Mucosa of descending colon (tissue), 3 donors: Measurements from ENCODE around the gene SLC38A2. TPM values are rescaled to one million over a fixed set of nuclear protein-coding genes. Genes with fewer than 3 reads are reported as not detected.

Experiments used
- ATAC-seq: fragments of 200-7000 bp; cut with Tn5 transposase; one replicate; pipeline ENCODE4 v1.9.1; 2020; ENCODE audit warnings: mild to moderate bottlenecking, moderate library complexity
- DNase-seq, 3 donors: peaks; one replicate each; pipeline ENCODE4 v3.0.0-alpha.2; 2020
- H3K36me3 ChIP-seq: fragments of 200-600 bp; one replicate; pipeline ENCODE4 v1.8.0; 2021; ENCODE audit warnings: low read depth, mild to moderate bottlenecking
- H3K4me1 ChIP-seq: fragments of 200-600 bp; one replicate; pipeline ENCODE4 v1.8.0; 2021; ENCODE audit warnings: low read depth, mild to moderate bottlenecking
- H3K4me3 ChIP-seq: fragments of 200-600 bp; one replicate; pipeline ENCODE4 v1.8.0; 2021; ENCODE audit warnings: mild to moderate bottlenecking
- H3K9me3 ChIP-seq: fragments of 200-600 bp; one replicate; pipeline ENCODE4 v1.8.0; 2021; ENCODE audit warnings: mild to moderate bottlenecking
- CTCF ChIP-seq: fragments of 200-600 bp; IDR thresholded peaks from one replicate; pipeline ENCODE4 v1.8.0; 2022; ENCODE audit warnings: antibody characterized with exemption, mild to moderate bottlenecking
- intact Hi-C, 2 donors: fragments of 100-400 bp; cut with DNase I in 1 of 2; cut with micrococcal nuclease in 1 of 2; formaldehyde crosslinking; loops; one replicate each; pipeline versions ENCODE4 v1.11.0 to v1.11.1; 2022; cut with DNase I, micrococcal nuclease
- total RNA-seq, 3 donors: library from RNA; stranded (reverse); fragmentation: NEBNext Ultra II Directional in 2 of 3; extraction: Animal tissue kit (Norgen Biotek cat#: 25700) in 2 of 3; gene quantifications; one replicate each; pipeline versions ENCODE4 v1.2.1 to v1.2.4, GENCODE V29; 2021 to 2023
- donor health status: DM: no; HTN: no; CAD: no; lungs with moderate emphysema.
- donor health status: DM: no; HTN: no; CAD: no.
- donor health status: DM: no; HTN: yes; CAD: no.

SLC38A2 gene
- total RNA-seq, 3 donors from 2014 or later: 82.9 to 216 (median 143) TPM

- ATAC-seq (no peak), DNase-seq (no peak)
- H3K4me3 ChIP-seq: no peak overlapping the region
- H3K4me1 ChIP-seq: peaks cover 56% of the 10 kb centered on the region
- H3K9me3 ChIP-seq: no peaks in the 10 kb centered on the region
- no peak for TF ChIP-seq CTCF
- peaks cover 13% of the 10 kb centered on the region for H3K36me3 ChIP-seq
- intact Hi-C loops: no loop called here
Measured at GRCh38 chr12:46367351-46368029, 5.1 kb downstream of the SLC38A2 start.

- DNase-seq (no peak), ATAC-seq (no peak)
- H3K36me3 ChIP-seq: peaks cover 13% of the 10 kb centered on the region
- no peak overlapping the region for H3K4me3 ChIP-seq
- intact Hi-C loops: no loop called here
- H3K9me3 ChIP-seq: no peaks in the 10 kb centered on the region
- peaks cover 56% of the 10 kb centered on the region for H3K4me1 ChIP-seq
- no peak for TF ChIP-seq CTCF
Measured at GRCh38 chr12:46366771-46367170, 5.8 kb downstream of the SLC38A2 start.

GRCh38 chr12:46365951-46366379 is 6.6 kb downstream of the SLC38A2 start:
- H3K4me3 ChIP-seq: no peak overlapping the region
- peaks cover 56% of the 10 kb centered on the region for H3K4me1 ChIP-seq
- no peak for TF ChIP-seq CTCF
- no peak for DNase-seq
- no peaks in the 10 kb centered on the region for H3K9me3 ChIP-seq
- ATAC-seq: peak; percentile 50
- peaks cover 13% of the 10 kb centered on the region for H3K36me3 ChIP-seq
- intact Hi-C loops: no loop called here

- intact Hi-C loops: no loop called here
- no peaks in the 10 kb centered on the region for H3K9me3 ChIP-seq
- peak in 1 of 3 donors; percentile 84 for DNase-seq
- no peak overlapping the region for H3K4me3 ChIP-seq
- peaks cover 52% of the 10 kb centered on the region for H3K4me1 ChIP-seq
- H3K36me3 ChIP-seq: peaks cover 14% of the 10 kb centered on the region
- peak; percentile 67 for ATAC-seq
- no peak for TF ChIP-seq CTCF
Measured at GRCh38 chr12:46364777-46365580, 7.6 kb downstream of the SLC38A2 start.

- H3K4me1 ChIP-seq: peaks cover 45% of the 10 kb centered on the region
- no peak overlapping the region for H3K4me3 ChIP-seq
Measured at GRCh38 chr12:46364300-46364696, 8.3 kb downstream of the SLC38A2 start.

More at GRCh38 chr12:46364300-46364696, 8.3 kb downstream of the SLC38A2 start:
- H3K36me3 ChIP-seq: peaks cover 17% of the 10 kb centered on the region
- no peaks in the 10 kb centered on the region for H3K9me3 ChIP-seq
- no peak for ATAC-seq
- TF ChIP-seq CTCF: no peak
- DNase-seq: no peak
- intact Hi-C loops: no loop called here
